Measurements from ENCODE around the gene FGF3.

Gene FGF3

DNA sequence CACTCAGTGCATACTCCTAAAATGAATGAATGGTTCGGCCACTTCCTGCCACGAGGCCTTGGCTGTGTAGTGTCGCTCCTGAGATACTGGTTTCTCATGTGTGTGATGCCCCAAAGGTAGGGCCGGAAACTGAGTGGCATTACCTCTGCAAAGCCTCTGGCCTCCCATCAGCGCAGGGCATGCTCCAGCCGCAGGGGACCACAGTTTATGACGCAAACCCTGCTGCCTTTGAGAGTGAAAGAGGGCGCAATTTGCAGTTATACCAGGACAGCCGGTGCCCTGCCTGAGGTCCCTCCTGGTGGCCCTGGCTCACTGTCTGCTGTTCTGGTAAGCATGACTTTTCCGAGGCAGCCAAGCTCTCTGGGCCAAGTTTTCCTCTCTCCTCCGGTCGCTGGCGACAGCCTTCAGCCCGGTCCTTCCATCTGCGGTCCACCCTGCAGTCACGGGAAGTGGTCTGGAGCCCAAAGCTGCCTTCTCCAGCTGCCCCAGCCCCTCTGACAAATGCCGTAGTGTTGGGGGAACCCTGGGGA is 2.4 kb upstream of the FGF3 start:
- H3K27ac ChIP-seq (ENCODE audit: low read depth, low read length), result no peak overlapping the region
- no peaks in the 10 kb centered on the region for H4K20me1 ChIP-seq (ENCODE audit: low read depth, low read length)
- H2AFZ ChIP-seq (ENCODE audit: low read depth, low read length, severe bottlenecking), result no peak overlapping the region
- no peaks in the 10 kb centered on the region for H3K9me2 ChIP-seq (replicated peaks; ENCODE audit: insufficient read depth, low read length)
- H3K79me2 ChIP-seq (ENCODE audit: insufficient read depth, low read length), result no peaks in the 10 kb centered on the region
- no peaks in the 10 kb centered on the region for H3K27me3 ChIP-seq (ENCODE audit: low read length)
- TF ChIP-seq EZH2phosphoT487 (conservative IDR thresholded peaks at IDR 0.05; ENCODE audit: low read length) (no peak), CTCF (IDR thresholded peaks at IDR 0.05; ENCODE audit: insufficient read depth, low read length, poor library complexity, severe bottlenecking) (no peak)
- H3K9me3 ChIP-seq (ENCODE audit: insufficient read depth, low read length), result no peaks in the 10 kb centered on the region
- no peak overlapping the region for H3K4me2 ChIP-seq (ENCODE audit: low read depth, low read length, poor library complexity, severe bottlenecking)
- no peaks in the 10 kb centered on the region for H3K36me3 ChIP-seq (ENCODE audit: low read length)
- no peak overlapping the region for H3K4me3 ChIP-seq (ENCODE audit: insufficient read depth, low read length, poor library complexity, severe bottlenecking)
- no peaks in the 10 kb centered on the region for H3F3A ChIP-seq (ENCODE audit: insufficient read depth)
- H3K9ac ChIP-seq (ENCODE audit: low read length), result no peak overlapping the region

- no peak overlapping the region for H3K4me2 ChIP-seq (ENCODE audit: low read depth, low read length, poor library complexity, severe bottlenecking)
- H3K4me3 ChIP-seq (ENCODE audit: insufficient read depth, low read length, poor library complexity, severe bottlenecking), result no peak overlapping the region
- TF ChIP-seq EZH2phosphoT487 (conservative IDR thresholded peaks at IDR 0.05; ENCODE audit: low read length) (no peak), CTCF (IDR thresholded peaks at IDR 0.05; ENCODE audit: insufficient read depth, low read length, poor library complexity, severe bottlenecking) (no peak)
- H3K36me3 ChIP-seq (ENCODE audit: low read length), result no peaks in the 10 kb centered on the region
- no peaks in the 10 kb centered on the region for H4K20me1 ChIP-seq (ENCODE audit: low read depth, low read length)
- H3K9ac ChIP-seq (ENCODE audit: low read length), result no peak overlapping the region
- H3K79me2 ChIP-seq (ENCODE audit: insufficient read depth, low read length), result no peaks in the 10 kb centered on the region
- no peaks in the 10 kb centered on the region for H3K27me3 ChIP-seq (ENCODE audit: low read length)
- no peaks in the 10 kb centered on the region for H3F3A ChIP-seq (ENCODE audit: insufficient read depth)
- H3K27ac ChIP-seq (ENCODE audit: low read depth, low read length), result no peak overlapping the region
- H3K9me2 ChIP-seq (replicated peaks; ENCODE audit: insufficient read depth, low read length), result no peaks in the 10 kb centered on the region
- H2AFZ ChIP-seq (ENCODE audit: low read depth, low read length, severe bottlenecking), result no peak overlapping the region
- H3K9me3 ChIP-seq (ENCODE audit: insufficient read depth, low read length), result no peaks in the 10 kb centered on the region
Observed at GRCh38 chr11:69820441-69820840, 1.2 kb upstream of the FGF3 start.

DNA sequence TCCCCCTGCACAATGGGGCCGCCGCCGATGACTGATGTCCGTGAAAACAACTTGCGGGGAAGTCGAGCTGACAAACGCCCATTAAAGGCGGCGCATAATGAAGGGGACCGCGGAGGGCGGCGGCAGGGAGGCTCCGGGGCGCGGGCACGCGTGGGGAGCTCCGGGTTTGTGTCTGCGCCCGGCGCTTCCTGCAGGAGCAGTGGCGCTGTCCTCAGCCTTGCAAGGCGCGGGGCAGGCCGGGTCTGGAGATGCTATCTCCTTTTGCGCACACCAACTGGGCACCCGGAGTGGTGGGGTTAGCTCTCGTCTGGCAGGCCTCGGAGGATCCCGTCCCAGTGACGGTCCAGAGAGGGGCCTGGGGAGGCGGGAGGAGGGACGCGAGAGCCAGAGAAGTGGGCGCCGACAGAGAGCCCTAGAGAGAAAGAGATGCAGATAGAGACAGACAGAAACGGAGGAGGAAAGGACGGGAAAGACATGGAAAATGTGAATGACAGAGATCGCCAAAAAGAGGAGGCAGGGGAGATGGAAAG is 390 bp upstream of the FGF3 start:
- no peaks in the 10 kb centered on the region for H3K27me3 ChIP-seq (ENCODE audit: low read length)
- no peak overlapping the region for H3K4me2 ChIP-seq (ENCODE audit: low read depth, low read length, poor library complexity, severe bottlenecking)

More for the DNA sequence above, 390 bp upstream of the FGF3 start:
- Histone ChIP-seq H3K9ac (ENCODE audit: low read length) (no peak overlapping the region), H2AFZ (ENCODE audit: low read depth, low read length, severe bottlenecking) (no peak overlapping the region), H3K36me3 (ENCODE audit: low read length) (no peaks in the 10 kb centered on the region), H3K27ac (ENCODE audit: low read depth, low read length) (no peak overlapping the region), H3K4me3 (ENCODE audit: insufficient read depth, low read length, poor library complexity, severe bottlenecking) (no peak overlapping the region), H3F3A (ENCODE audit: insufficient read depth) (no peaks in the 10 kb centered on the region), H3K9me3 (ENCODE audit: insufficient read depth, low read length) (no peaks in the 10 kb centered on the region), H3K79me2 (ENCODE audit: insufficient read depth, low read length) (no peaks in the 10 kb centered on the region), H3K9me2 (replicated peaks; ENCODE audit: insufficient read depth, low read length) (no peaks in the 10 kb centered on the region), H4K20me1 (ENCODE audit: low read depth, low read length) (no peaks in the 10 kb centered on the region)
- TF ChIP-seq CTCF (IDR thresholded peaks at IDR 0.05; ENCODE audit: insufficient read depth, low read length, poor library complexity, severe bottlenecking) (no peak), EZH2phosphoT487 (conservative IDR thresholded peaks at IDR 0.05; ENCODE audit: low read length) (no peak)

All from SU-DHL-6 (cell line).